Measurements from ENCODE around the gene SNX24. TPM values are rescaled to one million over a fixed set of nuclear protein-coding genes. Genes with fewer than 3 reads are reported as not detected.
"Not testable (repeated sequence)": the region's sequence is repeated elsewhere in the genome, so short reads cannot be mapped to it uniquely, and the experiment has no call there.

The SNX24 gene
- total RNA-seq, 1 donor from 2014 or later: 1.9 TPM

GRCh38 chr5:122870219-122870856 is 24.9 kb downstream of the SNX24 start:
- intact Hi-C loops (cut with micrococcal nuclease): no loop called here

- intact Hi-C loops (cut with micrococcal nuclease): no loop called here
Observed at GRCh38 chr5:122871661-122872060, 26.2 kb downstream of the SNX24 start.

GRCh38 chr5:122874179-122874875 is 28.9 kb downstream of the SNX24 start:
- intact Hi-C loops (cut with micrococcal nuclease): no loop called here

- intact Hi-C loops (cut with micrococcal nuclease): no loop called here
Observed at GRCh38 chr5:122877518-122877917, 32.1 kb downstream of the SNX24 start.

GRCh38 chr5:122879076-122879475 is 33.7 kb downstream of the SNX24 start:
- intact Hi-C loops (cut with micrococcal nuclease): no loop called here

- intact Hi-C loops (cut with micrococcal nuclease): no loop called here
Observed at GRCh38 chr5:122880170-122880689, 34.8 kb downstream of the SNX24 start.

GRCh38 chr5:122880749-122881148 is 35.3 kb downstream of the SNX24 start:
- intact Hi-C loops (cut with micrococcal nuclease): no loop called here

GRCh38 chr5:122882831-122883230 is 37.4 kb downstream of the SNX24 start:
- intact Hi-C loops (cut with micrococcal nuclease): no loop called here

- intact Hi-C loops (cut with micrococcal nuclease): no loop called here
Observed at GRCh38 chr5:122885045-122885517, 39.7 kb downstream of the SNX24 start.

- intact Hi-C loops (cut with micrococcal nuclease): no loop called here
Observed at GRCh38 chr5:122885891-122886290, 40.5 kb downstream of the SNX24 start.

GRCh38 chr5:122895141-122895540 is 49.7 kb downstream of the SNX24 start:
- intact Hi-C loops (cut with micrococcal nuclease): loop anchor here (5.0 kb wide), 1 partner anchor 102 kb away; no protein-coding TSS in a partner anchor

GRCh38 chr5:122896598-122897282 is 51.3 kb downstream of the SNX24 start:
- intact Hi-C loops (cut with micrococcal nuclease): loop anchor here (1.0 to 5.0 kb wide), 2 partner anchors 101 to 714 kb away; no protein-coding TSS in a partner anchor

GRCh38 chr5:122897283-122897602 is 51.8 kb downstream of the SNX24 start:
- intact Hi-C loops (cut with micrococcal nuclease): loop anchor here (1.0 to 5.0 kb wide), 2 partner anchors 100 to 713 kb away; no protein-coding TSS in a partner anchor

GRCh38 chr5:122901346-122901745 is 55.9 kb downstream of the SNX24 start:
- intact Hi-C loops (cut with micrococcal nuclease): no loop called here

- intact Hi-C loops (cut with micrococcal nuclease): no loop called here
Observed at GRCh38 chr5:122902263-122902662, 56.9 kb downstream of the SNX24 start.

GRCh38 chr5:122906768-122907167 is 61.4 kb downstream of the SNX24 start:
- intact Hi-C loops (cut with micrococcal nuclease): no loop called here

- intact Hi-C loops (cut with micrococcal nuclease): no loop called here
Observed at GRCh38 chr5:122907276-122907675, 61.9 kb downstream of the SNX24 start.

- intact Hi-C loops (cut with micrococcal nuclease): no loop called here
Observed at GRCh38 chr5:122908108-122908507, 62.7 kb downstream of the SNX24 start.

GRCh38 chr5:122908662-122909061 is 63.2 kb downstream of the SNX24 start:
- intact Hi-C loops (cut with micrococcal nuclease): no loop called here

- intact Hi-C loops (cut with micrococcal nuclease): no loop called here
Observed at GRCh38 chr5:122909470-122910100, 64.2 kb downstream of the SNX24 start.

- intact Hi-C loops (cut with micrococcal nuclease): not testable (repeated sequence)
Observed at GRCh38 chr5:122913436-122913835, 68.0 kb downstream of the SNX24 start.
